Nephron progenitor cell (in vitro differentiated cells): ENCODE results near the gene HSPA9.

Experiments
- DNase-seq: peaks from one replicate; pipeline ENCODE4 v3.0.0; 2021
- H3K27ac Mint-ChIP-seq: 2 replicates; pipeline ENCODE4 v1.8.0; 2021; ENCODE audit warnings: mild to moderate bottlenecking, moderate library complexity, mixed read lengths
- H3K27me3 Mint-ChIP-seq: 2 replicates; pipeline ENCODE4 v1.8.0; 2021; ENCODE audit warnings: mild to moderate bottlenecking, low read depth, mixed read lengths; ENCODE audit not compliant: poor library complexity
- H3K36me3 Mint-ChIP-seq: 2 replicates; pipeline ENCODE4 v1.8.0; 2021; ENCODE audit warnings: low read depth, mixed read lengths
- H3K4me1 Mint-ChIP-seq: 2 replicates; pipeline ENCODE4 v1.8.0; 2021; ENCODE audit warnings: mixed read lengths
- H3K4me3 Mint-ChIP-seq: 2 replicates; pipeline ENCODE4 v1.8.0; 2021; ENCODE audit warnings: mild to moderate bottlenecking, moderate library complexity, mixed read lengths
- H3K9me3 Mint-ChIP-seq: 2 replicates; pipeline ENCODE4 v1.8.0; 2021; ENCODE audit warnings: mild to moderate bottlenecking, moderate library complexity, mixed read lengths
- TF ChIP-seq, protein P1 (sequence below): fragments of 200-600 bp; sonication (generic); IDR thresholded peaks from 2 replicates; pipeline ENCODE4 v1.5.0; 2021; ENCODE audit warnings: antibody characterized with exemption

HSPA9 gene

DNA sequence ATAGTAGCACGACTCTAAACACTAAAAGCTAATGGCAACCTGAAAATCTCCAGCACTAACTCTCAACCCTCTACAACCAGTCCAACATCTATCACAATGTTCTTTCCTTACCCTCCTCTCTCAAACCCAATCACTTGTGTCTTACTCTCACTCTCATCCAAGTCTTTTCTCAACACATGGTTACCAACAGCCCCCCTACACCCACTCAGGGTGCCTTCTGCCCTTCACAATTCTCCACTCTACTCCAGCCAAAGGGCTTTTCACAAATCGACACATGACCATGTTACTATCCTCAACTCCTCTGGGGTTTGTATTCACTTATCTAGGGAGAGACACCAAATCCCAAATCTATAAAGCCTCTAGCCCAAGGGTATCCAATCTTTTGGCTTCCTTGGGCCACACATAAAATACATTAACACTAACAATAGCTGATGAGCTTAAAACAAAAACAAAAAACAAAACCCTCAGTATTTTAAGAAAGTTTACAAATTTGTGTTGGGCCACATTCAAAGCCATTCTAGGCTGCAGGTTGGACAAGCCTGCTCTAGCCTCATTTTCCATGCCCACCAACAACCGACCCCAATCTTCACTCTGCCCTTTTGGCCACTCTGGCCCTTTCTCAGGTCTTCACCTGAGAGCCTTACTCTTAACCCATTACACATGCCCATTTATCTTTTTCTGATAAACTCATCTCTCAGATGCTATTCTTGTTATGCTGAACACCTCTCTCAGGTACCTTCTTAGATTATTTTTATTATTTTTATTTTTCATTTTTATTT is 11.7 kb downstream of the HSPA9 start:
- peaks cover 77% of the 10 kb centered on the region for H3K36me3 Mint-ChIP-seq
- H3K27ac Mint-ChIP-seq = peak overlapping the region; percentile 48
- H3K27me3 Mint-ChIP-seq = no peaks in the 10 kb centered on the region
- no peak overlapping the region for H3K4me3 Mint-ChIP-seq
- TF ChIP-seq, protein P1, sequence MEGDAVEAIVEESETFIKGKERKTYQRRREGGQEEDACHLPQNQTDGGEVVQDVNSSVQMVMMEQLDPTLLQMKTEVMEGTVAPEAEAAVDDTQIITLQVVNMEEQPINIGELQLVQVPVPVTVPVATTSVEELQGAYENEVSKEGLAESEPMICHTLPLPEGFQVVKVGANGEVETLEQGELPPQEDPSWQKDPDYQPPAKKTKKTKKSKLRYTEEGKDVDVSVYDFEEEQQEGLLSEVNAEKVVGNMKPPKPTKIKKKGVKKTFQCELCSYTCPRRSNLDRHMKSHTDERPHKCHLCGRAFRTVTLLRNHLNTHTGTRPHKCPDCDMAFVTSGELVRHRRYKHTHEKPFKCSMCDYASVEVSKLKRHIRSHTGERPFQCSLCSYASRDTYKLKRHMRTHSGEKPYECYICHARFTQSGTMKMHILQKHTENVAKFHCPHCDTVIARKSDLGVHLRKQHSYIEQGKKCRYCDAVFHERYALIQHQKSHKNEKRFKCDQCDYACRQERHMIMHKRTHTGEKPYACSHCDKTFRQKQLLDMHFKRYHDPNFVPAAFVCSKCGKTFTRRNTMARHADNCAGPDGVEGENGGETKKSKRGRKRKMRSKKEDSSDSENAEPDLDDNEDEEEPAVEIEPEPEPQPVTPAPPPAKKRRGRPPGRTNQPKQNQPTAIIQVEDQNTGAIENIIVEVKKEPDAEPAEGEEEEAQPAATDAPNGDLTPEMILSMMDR = no peak
- DNase-seq = no peak
- no peaks in the 10 kb centered on the region for H3K9me3 Mint-ChIP-seq
- peaks cover 12% of the 10 kb centered on the region for H3K4me1 Mint-ChIP-seq

DNA sequence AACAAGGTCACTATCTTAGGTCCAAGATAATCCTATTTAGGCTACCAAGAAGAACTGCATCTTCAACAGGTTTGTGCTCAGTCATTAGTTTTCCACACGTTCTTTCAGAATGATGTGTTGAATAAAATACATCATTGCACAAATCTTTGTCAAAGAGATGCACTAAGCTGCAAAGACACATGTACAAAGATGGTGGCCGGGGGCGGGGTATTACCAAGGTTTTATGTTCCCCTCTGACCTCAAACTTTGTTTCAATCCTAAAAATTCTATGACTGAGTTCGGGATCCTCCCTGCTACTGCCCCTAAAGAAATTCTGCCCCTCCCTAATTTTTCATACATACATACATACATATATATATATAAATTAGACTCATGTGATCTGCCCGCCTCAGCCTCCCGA is 14.2 kb downstream of the HSPA9 start:
- DNase-seq = no peak
- no peaks in the 10 kb centered on the region for H3K4me1 Mint-ChIP-seq
- peaks cover 79% of the 10 kb centered on the region for H3K36me3 Mint-ChIP-seq
- H3K9me3 Mint-ChIP-seq = no peaks in the 10 kb centered on the region
- peak overlapping the region; percentile 23 for H3K27ac Mint-ChIP-seq
- TF ChIP-seq, protein P1 = no peak
- H3K27me3 Mint-ChIP-seq = no peaks in the 10 kb centered on the region
- H3K4me3 Mint-ChIP-seq = no peak overlapping the region

DNA sequence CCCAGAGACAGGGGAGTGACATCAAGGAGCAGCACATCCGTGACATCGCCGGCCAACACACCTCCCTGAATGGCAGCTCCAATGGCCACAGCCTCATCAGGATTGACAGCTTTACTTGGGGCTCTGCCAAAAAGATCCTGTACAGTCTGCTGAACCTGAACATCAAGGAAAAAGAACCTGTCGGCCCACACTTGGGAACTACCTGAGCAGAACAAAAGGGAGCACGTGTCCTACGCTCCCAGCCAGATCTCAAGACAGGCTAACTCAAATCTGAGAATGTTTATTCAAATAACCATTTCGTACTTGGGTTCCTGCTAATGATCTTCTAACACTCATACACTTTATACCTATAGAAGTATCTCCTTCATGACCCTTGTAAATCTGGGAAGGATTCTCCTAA is 15.3 kb downstream of the HSPA9 start:
- H3K4me3 Mint-ChIP-seq = no peak overlapping the region
- no peaks in the 10 kb centered on the region for H3K27me3 Mint-ChIP-seq
- no peaks in the 10 kb centered on the region for H3K4me1 Mint-ChIP-seq
- no peak for DNase-seq
- TF ChIP-seq, protein P1 = no peak
- no peaks in the 10 kb centered on the region for H3K9me3 Mint-ChIP-seq
- peaks cover 73% of the 10 kb centered on the region for H3K36me3 Mint-ChIP-seq
- H3K27ac Mint-ChIP-seq = peak overlapping the region; percentile 60

DNA sequence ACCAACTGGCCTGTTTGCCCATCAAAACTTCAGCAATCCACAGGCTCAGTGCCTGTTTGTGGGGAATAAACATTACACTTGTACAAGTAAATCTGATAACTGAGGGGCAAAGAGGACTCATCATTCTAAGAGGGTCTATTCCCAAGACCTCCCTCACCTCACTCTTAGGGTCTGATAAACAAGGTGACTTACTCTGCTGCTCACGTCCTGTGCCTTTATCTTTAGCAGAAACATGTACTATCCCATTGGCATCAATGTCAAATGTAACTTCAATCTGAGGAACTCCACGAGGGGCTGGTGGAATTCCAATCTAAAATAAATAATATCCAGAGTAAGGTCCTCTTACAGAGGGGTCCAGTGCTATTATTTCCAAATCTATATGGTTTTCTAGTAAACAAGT is 17.5 kb downstream of the HSPA9 start:
- TF ChIP-seq, protein P1 = no peak
- Mint-ChIP-seq H3K36me3 (peaks cover 73% of the 10 kb centered on the region), H3K4me3 (no peak overlapping the region)

DNA sequence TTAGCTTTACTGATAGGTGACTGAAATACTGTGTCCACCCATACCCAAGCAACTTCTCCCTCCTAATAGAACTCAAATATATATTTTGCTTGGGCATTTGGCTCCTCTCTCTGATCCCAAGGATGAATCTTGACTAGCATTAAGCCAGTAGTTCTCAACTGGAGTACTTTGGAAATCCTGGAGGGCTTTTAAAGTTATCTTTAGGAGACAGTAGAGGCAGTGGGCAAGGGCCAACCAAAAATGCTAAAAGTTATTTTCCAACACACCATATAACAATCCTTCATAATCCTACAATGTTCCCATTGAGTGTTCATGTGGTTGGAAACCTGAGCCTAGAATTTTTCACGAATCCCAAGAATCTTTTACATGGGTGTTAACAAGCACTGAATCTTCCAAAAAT is 21.1 kb downstream of the HSPA9 start:
- Mint-ChIP-seq H3K4me3 (no peak overlapping the region), H3K27ac (peak overlapping the region; percentile 85), H3K4me1 (no peaks in the 10 kb centered on the region), H3K9me3 (no peaks in the 10 kb centered on the region), H3K27me3 (no peaks in the 10 kb centered on the region), H3K36me3 (peaks cover 58% of the 10 kb centered on the region)
- DNase-seq = no peak
- TF ChIP-seq, protein P1 = no peak

More for the DNA sequence above, 17.5 kb downstream of the HSPA9 start:
- Mint-ChIP-seq H3K27ac (no peak overlapping the region), H3K4me1 (no peaks in the 10 kb centered on the region), H3K9me3 (no peaks in the 10 kb centered on the region), H3K27me3 (no peaks in the 10 kb centered on the region)
- no peak for DNase-seq
